ENCODE results near the gene GOLGA8M.
"Not testable (repeated sequence)": the region's sequence is repeated elsewhere in the genome, so short reads cannot be mapped to it uniquely, and the experiment has no call there.

Gene GOLGA8M

DNA sequence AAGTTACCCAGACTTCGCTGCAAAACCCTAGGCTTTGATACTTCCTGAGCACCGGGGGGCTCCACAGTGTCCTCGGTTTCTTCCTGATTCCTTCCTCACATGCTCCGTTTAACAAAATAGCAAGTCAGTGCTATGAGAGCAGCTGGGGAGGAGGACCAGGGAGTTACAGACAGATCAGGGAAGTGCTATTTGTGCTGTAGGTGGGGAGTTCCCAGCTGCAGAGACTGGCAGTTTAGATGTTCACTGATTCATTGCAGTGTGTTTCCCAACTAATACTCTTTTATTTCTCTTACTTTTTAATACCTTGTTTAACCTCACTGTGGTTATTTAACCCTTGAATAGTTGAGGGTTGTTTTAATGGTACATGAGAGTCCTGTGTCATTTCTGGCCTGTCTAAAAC is 45.8 kb downstream of the GOLGA8M start:
- DNase-seq (ENCODE audit: insufficient read length); FAIRE-seq: not testable (repeated sequence)

DNA sequence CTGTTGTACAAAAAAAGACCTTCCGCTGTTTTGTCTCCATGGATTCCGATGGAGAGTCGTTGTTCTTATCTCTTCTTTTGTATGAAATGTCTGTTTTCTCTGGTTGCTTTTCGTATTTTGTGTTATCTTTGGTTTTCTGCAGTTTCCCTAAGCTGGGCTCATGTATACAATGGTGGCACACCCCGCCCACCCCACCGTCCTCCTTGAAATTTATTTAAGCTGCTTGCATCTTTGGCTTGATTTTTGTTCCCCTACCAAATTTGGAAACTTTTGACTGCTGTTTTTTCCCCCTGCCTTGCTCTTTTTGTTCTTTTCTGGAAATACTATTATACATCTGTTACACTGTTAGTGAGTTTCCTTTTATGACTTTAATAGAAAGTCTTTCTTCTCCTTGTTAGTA is 47.6 kb downstream of the GOLGA8M start:
- not testable (repeated sequence) for DNase-seq (ENCODE audit: insufficient read length); FAIRE-seq

DNA sequence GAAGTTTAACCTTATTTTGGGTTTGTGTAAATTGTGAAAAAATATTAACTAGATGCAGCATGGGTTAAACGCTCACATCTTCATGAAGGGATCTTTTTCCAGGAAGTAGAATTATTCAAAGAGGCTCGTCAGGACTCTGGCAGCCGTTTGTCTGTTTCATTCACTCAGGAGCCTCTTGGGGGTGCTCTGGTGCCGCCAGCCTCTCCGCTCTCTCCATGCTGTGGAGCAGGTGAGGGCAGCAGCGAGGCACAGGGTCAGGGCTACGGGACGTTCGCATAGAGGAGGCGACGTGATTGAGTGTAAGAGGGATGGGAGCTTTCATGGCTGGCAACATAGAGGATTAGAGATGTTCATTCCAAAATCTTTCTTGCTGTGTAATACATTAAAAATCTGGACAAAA is 48.5 kb downstream of the GOLGA8M start:
- not testable (repeated sequence) for FAIRE-seq

DNA sequence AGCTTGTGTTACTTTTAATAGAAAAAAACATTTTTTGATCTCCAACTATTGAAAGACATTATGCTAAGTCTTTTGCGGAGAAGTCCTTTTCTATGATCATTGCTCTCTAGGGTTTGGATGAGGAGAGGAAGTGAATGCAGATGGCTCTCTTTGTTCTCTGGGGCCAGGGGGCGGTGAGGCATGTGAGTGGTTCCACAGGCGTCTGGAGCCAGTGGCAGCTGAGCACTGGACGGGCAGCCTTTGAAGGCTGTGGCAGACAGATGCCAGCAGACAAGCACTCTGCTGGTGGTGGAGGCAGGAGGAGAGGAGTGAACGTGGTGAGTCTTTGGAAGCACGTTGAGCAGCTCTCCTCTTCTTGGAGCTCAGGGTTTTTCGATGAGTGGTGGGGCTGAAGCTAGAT is 51.5 kb downstream of the GOLGA8M start:
- not testable (repeated sequence) for FAIRE-seq; DNase-seq (ENCODE audit: insufficient read length)

More for the DNA sequence above, 48.5 kb downstream of the GOLGA8M start:
- not testable (repeated sequence) for DNase-seq (ENCODE audit: insufficient read length)

DNA sequence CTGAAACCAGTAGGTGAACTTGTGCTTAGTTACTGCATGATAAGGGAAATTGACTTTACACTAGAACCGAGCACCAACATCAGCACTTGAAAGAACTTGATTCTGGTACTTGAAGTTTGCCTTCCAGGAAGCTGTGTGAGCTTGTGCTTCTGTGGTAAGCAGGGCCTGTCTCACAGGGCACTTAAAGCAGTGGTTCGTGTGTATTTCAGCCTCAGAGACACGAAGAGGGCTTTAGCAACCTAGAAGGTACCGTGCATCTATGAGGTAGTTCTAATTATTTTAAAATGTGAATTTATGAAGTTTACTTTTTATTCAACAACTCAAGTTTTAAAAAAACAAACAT is 56.2 kb downstream of the GOLGA8M start:
- DNase-seq (ENCODE audit: insufficient read length); FAIRE-seq: not testable (repeated sequence)

DNA sequence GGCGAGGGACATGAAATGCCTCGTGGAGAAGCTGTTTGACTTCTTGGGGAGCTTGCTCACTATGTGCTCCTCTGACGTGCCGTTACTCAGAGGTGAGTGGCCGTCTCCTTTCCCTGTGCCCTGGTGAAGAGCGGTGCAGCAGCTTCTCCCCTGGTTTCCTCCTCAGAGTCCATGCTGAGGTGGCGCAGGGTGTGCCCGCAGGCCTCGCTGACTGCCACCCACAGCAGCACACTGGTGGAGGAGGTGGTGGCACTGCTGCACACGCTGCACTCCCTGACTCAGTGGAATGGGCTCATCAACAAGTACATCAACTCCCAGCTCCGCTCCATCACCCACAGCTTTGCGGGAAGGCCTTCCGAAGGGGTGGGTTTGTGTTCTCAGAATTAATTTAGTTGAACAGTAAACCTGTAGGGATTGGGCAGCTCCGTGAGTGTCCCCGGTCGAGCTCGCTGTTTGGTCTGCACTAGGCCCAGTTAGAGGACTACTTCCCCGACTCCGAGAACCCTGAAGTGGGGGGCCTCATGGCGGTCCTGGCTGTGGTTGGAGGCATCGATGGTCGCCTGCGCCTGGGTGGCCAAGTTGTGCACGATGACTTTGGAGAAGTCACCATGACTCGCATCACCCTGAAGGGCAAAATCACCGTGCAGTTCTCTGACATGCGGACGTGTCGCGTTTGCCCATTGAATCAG is 56.7 kb downstream of the GOLGA8M start:
- not testable (repeated sequence) for FAIRE-seq; DNase-seq (ENCODE audit: insufficient read length)

DNA sequence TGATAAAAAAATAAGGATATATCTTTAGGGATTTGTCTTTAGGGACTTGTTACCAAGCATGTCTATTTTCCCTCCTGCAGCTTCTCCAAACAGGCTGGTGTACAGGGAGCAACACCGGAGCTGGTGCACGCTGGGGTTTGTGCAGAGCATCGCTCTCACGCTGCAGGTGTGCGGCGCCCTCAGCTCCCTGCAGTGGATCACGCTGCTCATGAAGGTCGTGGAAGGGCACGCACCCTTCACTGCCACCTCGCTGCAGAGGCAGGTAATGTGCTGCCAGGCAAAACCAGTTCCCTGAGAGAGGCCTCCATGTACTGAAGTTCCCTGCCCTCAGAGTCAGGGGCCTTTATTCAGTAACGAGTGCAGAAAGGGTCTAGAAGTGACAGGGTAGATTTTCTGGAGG is 58.0 kb downstream of the GOLGA8M start:
- not testable (repeated sequence) for DNase-seq (ENCODE audit: insufficient read length); FAIRE-seq

DNA sequence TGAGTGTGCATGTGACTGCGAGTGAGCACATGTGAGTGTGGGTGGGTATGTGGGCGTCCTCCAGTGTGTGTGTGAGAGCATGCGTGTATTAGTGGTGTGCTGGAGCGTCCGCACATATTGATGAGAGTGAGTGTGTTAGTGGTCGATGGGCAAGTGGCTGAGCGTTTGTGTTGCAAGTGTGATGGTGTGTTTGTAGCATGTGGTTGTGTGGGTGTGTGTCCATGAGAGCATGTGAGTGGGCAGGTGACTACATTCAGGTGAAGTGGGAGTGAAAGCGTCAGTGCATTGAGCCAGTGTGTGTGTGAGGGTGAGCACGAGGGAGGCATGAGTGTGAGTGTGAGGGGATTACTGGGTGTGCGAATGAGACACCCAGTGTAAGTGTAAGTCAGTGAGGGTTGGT is 59.7 kb downstream of the GOLGA8M start:
- not testable (repeated sequence) for FAIRE-seq; DNase-seq (ENCODE audit: insufficient read length)
